Measurements from ENCODE around the gene ARMC2. TPM values are rescaled to one million over a fixed set of nuclear protein-coding genes. Genes with fewer than 3 reads are reported as not detected.

The ARMC2 gene
- total and polyA plus RNA-seq, 2 experiments from 2014 or later: 2.7 to 4.4 TPM

GRCh38 chr6:109023356-109023925 lies 175.2 kb downstream of the ARMC2 start (continued):
- TF ChIP-seq ETS1 (IDR thresholded peaks at IDR 0.05): no peak
- TF ChIP-seq JUNB (IDR thresholded peaks at IDR 0.05; ENCODE audit: unreplicated experiment): no peak
- TF ChIP-seq NANOG (IDR thresholded peaks at IDR 0.05; ENCODE audit: borderline replicate concordance): no peak
- no peak for TF ChIP-seq ZNF331 (CRISPR knock-in tag; IDR thresholded peaks at IDR 0.05; ENCODE audit: low read depth)
- no peak for TF ChIP-seq STAT1 (IDR thresholded peaks at IDR 0.05; ENCODE audit: unreplicated experiment)
- no peak for TF ChIP-seq CREB1 (CRISPR knock-in tag; IDR thresholded peaks at IDR 0.05; ENCODE audit: low read depth)
- no peak for TF ChIP-seq POLR2AphosphoS5 (IDR thresholded peaks at IDR 0.05; ENCODE audit: low read depth)

Small RNA genes lying within 50 kb of the gene (small RNA-seq; reads per million reads assigned to genes)
- gene AL445189.2 (ENCODE audit: low replicate concordance): 1.5 reads per million, percentile 75 among the genes with 10 or more reads in this experiment
- gene Z95118.1 (ENCODE audit: low replicate concordance): not detected

Other genes starting within 250 kb of the ARMC2 start
- 36.2 and 36.4 TPM in 2 replicates for gene SESN1, start 246.4 kb downstream of the ARMC2 start, total RNA-seq (2014; rRNA removed; shearing (Covaris generic))
- 19.8 and 26.2 TPM in 2 replicates for gene SESN1, start 246.4 kb downstream of the ARMC2 start, polyA plus RNA-seq (2016; fragmentation: Nextera tagmentation; extraction: Ambion mirVana)
- gene CEP57L1, start 247.1 kb downstream of the ARMC2 start, total RNA-seq (2014; rRNA removed; shearing (Covaris generic)): 11.3 and 17.1 TPM in 2 replicates
- gene CEP57L1, start 247.1 kb downstream of the ARMC2 start, polyA plus RNA-seq (2016; fragmentation: Nextera tagmentation; extraction: Ambion mirVana): 18.7 and 20.2 TPM in 2 replicates

Data from GM23338 (cell line).